Cardiac fibroblast (primary cell): ENCODE measurements around the gene ZBTB46.

Experiments
- DNase-seq, 2 donors: peaks; one replicate each; pipeline versions ENCODE4 v3.0.0 to v3.0.0-alpha.2; 2010; ENCODE audit warnings: low read depth in 2 of 2
- H3K4me3 ChIP-seq, 2 donors: replicated peaks in 1 of 2; 1 replicate in 1 of 2; 2 replicates in 1 of 2; pipeline ENCODE4 v1.5.1; 2011; ENCODE audit warnings: low read depth in 2 of 2, low read length in 2 of 2, mild to moderate bottlenecking in 2 of 2, moderate library complexity in 1 of 2
- CTCF ChIP-seq: IDR thresholded peaks from one replicate; pipeline ENCODE4 v1.5.1; 2011; ENCODE audit warnings: low read depth, mild to moderate bottlenecking, low read length, inconsistent platforms

The ZBTB46 gene

DNA sequence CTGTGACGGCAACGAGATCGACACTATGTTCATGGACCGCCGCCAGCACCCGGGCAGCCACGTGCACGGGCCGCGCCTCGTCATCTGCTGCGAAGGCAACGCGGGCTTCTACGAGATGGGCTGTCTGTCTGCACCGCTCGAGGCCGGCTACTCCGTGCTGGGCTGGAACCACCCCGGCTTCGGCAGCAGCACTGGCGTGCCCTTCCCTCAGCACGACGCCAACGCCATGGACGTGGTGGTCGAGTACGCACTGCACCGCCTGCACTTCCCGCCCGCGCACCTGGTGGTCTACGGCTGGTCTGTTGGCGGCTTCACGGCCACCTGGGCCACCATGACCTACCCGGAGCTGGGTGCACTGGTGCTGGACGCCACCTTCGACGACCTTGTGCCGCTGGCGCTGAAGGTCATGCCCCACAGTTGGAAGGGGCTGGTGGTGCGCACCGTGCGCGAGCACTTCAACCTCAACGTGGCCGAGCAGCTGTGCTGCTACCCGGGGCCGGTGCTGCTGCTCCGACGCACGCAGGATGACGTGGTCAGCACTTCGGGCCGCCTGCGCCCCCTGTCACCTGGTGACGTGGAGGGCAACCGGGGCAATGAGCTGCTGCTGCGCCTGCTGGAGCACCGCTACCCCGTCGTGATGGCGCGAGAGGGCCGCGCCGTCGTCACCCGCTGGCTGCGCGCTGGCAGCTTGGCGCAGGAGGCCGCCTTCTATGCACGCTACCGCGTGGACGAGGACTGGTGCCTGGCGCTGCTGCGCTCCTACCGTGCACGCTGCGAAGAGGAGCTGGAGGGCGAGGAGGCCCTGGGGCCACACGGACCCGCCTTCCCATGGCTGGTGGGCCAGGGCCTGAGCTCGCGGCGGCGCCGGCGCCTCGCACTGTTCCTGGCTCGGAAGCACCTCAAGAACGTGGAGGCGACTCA is 31.2 kb upstream of the ZBTB46 start:
- DNase-seq, result no peak
- H3K4me3 ChIP-seq, result no peak overlapping the region
- no peak for TF ChIP-seq CTCF

DNA sequence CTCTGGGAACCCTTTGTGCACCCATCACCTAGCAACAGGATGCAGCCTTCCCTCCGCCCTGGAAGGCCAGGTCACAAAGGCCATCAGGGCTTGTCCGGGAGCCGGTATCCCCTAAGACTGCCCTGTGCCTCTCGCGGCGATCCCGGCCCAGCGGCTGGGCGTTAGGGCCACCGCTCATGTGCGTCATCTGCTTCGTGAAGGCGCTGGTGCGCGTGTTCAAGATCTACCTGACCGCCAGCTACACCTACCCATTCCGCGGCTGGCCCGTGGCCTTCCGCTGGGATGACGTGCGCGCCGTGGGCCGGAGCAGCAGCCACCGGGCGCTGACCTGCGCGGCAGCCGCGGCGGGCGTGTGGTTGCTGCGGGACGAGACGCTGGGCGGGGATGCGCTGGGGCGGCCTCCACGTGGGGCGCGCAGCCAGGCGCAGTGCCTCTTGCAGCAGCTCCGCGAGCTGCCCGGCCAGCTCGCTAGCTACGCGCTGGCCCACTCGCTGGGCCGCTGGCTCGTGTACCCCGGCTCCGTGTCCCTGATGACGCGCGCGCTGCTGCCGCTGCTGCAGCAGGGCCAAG is 30.4 kb upstream of the ZBTB46 start, which contains the start of gene ABHD16B:
Gene ABHD16B (plus strand): TSS at position 134 of the 570 bp plus-strand sequence. CDS start 43 bp downstream, at position 177.
- no peak for TF ChIP-seq CTCF
- no peak for DNase-seq
- no peak within 1 kb of the TSS for H3K4me3 ChIP-seq

DNA sequence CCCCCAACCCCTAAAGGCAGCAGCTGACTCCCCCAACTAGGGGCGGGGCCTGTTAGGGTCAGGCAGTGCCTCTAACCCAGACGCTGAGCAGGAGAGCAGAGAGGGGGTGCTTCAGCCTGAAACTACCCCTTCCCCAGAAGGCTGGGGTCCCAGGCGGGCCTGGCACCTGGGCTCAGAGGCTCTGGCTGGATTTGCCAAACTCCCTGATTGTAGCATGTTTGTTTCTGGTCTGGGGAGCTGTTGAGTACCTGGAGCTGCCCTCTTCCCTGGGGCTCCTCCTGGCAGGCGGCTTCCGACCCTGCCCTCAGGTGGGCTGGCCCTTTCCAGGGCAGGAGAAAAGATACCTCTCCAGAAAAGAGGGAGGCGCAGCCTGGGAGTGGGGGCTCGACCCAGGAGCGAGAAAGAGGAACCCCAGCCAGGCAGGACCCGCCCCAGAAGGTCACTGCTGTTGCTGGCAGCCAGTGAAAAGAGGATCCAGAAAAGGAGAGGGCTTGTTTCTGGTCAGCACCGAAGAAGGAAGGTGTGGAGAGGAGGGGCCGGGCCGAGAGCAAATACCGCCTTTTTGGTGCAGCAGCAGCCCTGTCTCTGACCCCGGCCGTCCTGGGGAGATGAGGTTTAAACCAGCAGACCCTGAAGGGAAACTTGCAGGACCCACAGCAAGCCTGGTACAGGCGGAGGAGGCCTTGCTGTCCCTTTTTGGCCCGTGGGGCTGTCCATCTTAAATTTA is 29.4 kb upstream of the ZBTB46 start:
- H3K4me3 ChIP-seq, result no peak overlapping the region
- no peak for DNase-seq
- no peak for TF ChIP-seq CTCF

GRCh38 chr20:63859166-63859699 is 28.2 kb upstream of the ZBTB46 start:
- no peak for DNase-seq
- no peak overlapping the region for H3K4me3 ChIP-seq
- TF ChIP-seq CTCF, result no peak

DNA sequence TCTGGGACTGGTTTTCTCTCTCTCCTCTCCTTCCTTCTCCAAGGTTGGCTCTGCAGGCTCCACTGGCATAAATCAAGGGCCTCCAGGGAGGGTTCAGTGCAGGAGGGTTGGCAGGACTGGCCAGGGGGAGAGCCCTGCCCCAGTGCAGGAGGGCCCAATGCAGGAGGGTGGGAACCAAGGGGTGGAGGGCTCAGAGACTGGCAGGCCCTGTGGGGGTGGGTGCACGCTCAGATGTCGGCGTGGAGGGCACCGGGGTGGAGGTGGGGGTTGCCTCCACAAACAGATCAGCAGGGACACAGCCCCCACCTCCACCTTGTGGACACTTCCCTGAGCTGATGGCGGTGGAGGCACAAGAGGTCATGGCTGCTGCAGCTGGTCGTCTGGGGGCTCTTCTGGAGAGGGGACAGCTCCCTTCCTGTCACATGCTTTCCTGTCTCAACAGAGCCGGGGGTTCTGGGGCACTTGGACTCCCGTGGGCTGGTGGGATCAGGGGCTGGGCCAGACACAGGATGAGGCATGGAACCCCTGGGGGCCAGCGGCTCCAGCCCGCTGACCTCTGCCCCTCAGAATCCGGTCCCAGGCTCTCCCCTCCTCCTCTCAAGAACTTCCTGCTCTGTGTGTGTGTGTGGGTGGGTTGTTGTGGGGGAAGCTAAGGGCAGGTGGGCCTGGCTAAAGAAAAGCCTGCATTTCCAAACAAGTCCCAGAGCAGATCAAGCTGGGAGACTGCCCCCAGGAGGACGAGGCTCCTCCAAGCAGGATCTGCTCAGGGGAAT is 27.5 kb upstream of the ZBTB46 start:
- DNase-seq, result peak; percentile 60 to 87
- no peak overlapping the region for H3K4me3 ChIP-seq
- peak; percentile 53 for TF ChIP-seq CTCF

- DNase-seq, result peak in 1 of 2 donors; percentile 37
- TF ChIP-seq CTCF, result no peak
- no peak overlapping the region for H3K4me3 ChIP-seq
Observed at GRCh38 chr20:63857764-63858392, 26.8 kb upstream of the ZBTB46 start.
